K562 (cell line): ENCODE results near the gene PALM3. TPM values are rescaled to one million over a fixed set of nuclear protein-coding genes. Genes with fewer than 3 reads are reported as not detected.

Experiments used
- ATAC-seq: fragments of 200-7000 bp; cut with Tn5 transposase; 3 replicates; pipeline ENCODE4 v1.9.1; 2020; ENCODE audit warnings: moderate library complexity
- BruUV-seq: library from RNA; stranded (reverse); fragments of 400-500 nt; replicated peaks from 2 replicates; lab custom pipeline; 2021; lab: Mats Ljungman, UMichigan
- CTCF ChIA-PET: fragments of 300-600 bp; formaldehyde crosslinking; extraction: SDS; loops from one replicate; lab custom pipeline; 2021; ENCODE audit warnings: low intra/inter-chr PET ratio; lab: Yijun Ruan, JAX
- POLR2A ChIA-PET: fragments of 300-600, 350-650 bp; sonication (Branson Sonifier 250); formaldehyde crosslinking; extraction: SDS; loops from one replicate; lab custom pipeline; 2021; ENCODE audit warnings: antibody characterized with exemption, inconsistent platforms; lab: Yijun Ruan, JAX
- DNase-seq, 4 experiments: peaks; one replicate each; pipeline versions ENCODE4 v3.0.0 to v3.0.0-alpha.2; 2011 to 2018; ENCODE audit warnings: low spot score in 3 of 4, mixed read lengths in 3 of 4; ENCODE audit errors: extremely low read depth in 1 of 4
- FAIRE-seq: peaks from 2 replicates; lab custom pipeline; 2011; peaks lifted over from hg19 to GRCh38; lab: Jason Lieb, UNC
- H2AFZ ChIP-seq: 2 replicates; pipeline ENCODE4 v1.6.0; 2011; ENCODE audit warnings: low read depth, low read length, control low read depth, inconsistent platforms
- H3K27ac ChIP-seq: fragments of 200-600 bp; 3 replicates; pipeline ENCODE4 v1.8.0; 2011; ENCODE audit warnings: low read depth, mild to moderate bottlenecking, control low read depth, inconsistent platforms, low read length, moderate library complexity, mixed read lengths; ENCODE audit errors: extremely low read depth
- H3K27me3 ChIP-seq, 2 experiments: fragments of 300-600 bp in 1 of 2; 2 replicates in 1 of 2; 3 replicates in 1 of 2; pipeline versions ENCODE4 v1.6.0 to v1.8.0; 2011; ENCODE audit warnings: inconsistent platforms in 2 of 2, low read length in 2 of 2, mild to moderate bottlenecking in 1 of 2, mixed read lengths in 1 of 2, moderate library complexity in 1 of 2; ENCODE audit not compliant: control insufficient read depth in 2 of 2, insufficient read depth in 2 of 2
- H3K36me3 ChIP-seq: fragments of 300-600 bp; 3 replicates; pipeline ENCODE4 v1.8.0; 2011; ENCODE audit warnings: mild to moderate bottlenecking, low read length, inconsistent platforms; ENCODE audit not compliant: control insufficient read depth, insufficient read depth
- H3K4me1 ChIP-seq, 2 experiments: fragments of 200-600 bp in 1 of 2; replicated peaks in 1 of 2; 2 replicates in 1 of 2; 3 replicates in 1 of 2; pipeline versions ENCODE4 v1.5.1 to v1.8.0; 2011; ENCODE audit warnings: inconsistent platforms in 2 of 2, low read length in 2 of 2, mild to moderate bottlenecking in 1 of 2, mixed read lengths in 1 of 2, moderate library complexity in 1 of 2; ENCODE audit not compliant: control insufficient read depth in 2 of 2, insufficient read depth in 2 of 2
- H3K4me2 ChIP-seq: 2 replicates; pipeline ENCODE4 v1.6.1; 2011; ENCODE audit warnings: low read length, control low read depth, inconsistent platforms, mixed read lengths; ENCODE audit not compliant: insufficient read depth
- H3K4me3 ChIP-seq: fragments of 200-600 bp; sonication (generic), shearing (Covaris generic); 2 replicates; pipeline ENCODE4 v1.5.1; 2016; ENCODE audit warnings: control low read depth, inconsistent platforms
- H3K79me2 ChIP-seq: fragments of 200-600 bp; 3 replicates; pipeline ENCODE4 v1.8.0; 2011; ENCODE audit warnings: low read length, inconsistent platforms; ENCODE audit not compliant: control insufficient read depth, insufficient read depth
- H3K9ac ChIP-seq, 2 experiments: 2 replicates each; pipeline versions ENCODE4 v1.6.0 to v1.6.1; 2011; ENCODE audit warnings: low read depth in 2 of 2, low read length in 2 of 2, control low read depth in 1 of 2, inconsistent platforms in 1 of 2, mild to moderate bottlenecking in 1 of 2, mixed read lengths in 1 of 2; ENCODE audit not compliant: insufficient read depth in 1 of 2
- H3K9me1 ChIP-seq: one replicate; pipeline ENCODE4 v1.6.0; 2011; ENCODE audit warnings: inconsistent platforms, mild to moderate bottlenecking, low read length, moderate library complexity; ENCODE audit not compliant: control insufficient read depth, insufficient read depth
- H3K9me3 ChIP-seq: replicated peaks from 2 replicates; pipeline ENCODE4 v1.5.1; 2011; ENCODE audit warnings: low read depth, low read length, inconsistent platforms; ENCODE audit not compliant: control insufficient read depth, insufficient read depth
- H4K20me1 ChIP-seq: replicated peaks from 2 replicates; pipeline ENCODE4 v1.6.1; 2011; ENCODE audit warnings: low read length, inconsistent platforms, mixed read lengths; ENCODE audit not compliant: control insufficient read depth, insufficient read depth
- ATF1 ChIP-seq, 2 experiments: fragments of 450-650 bp in 1 of 2; IDR thresholded peaks; 2 replicates each; pipeline ENCODE4 v1.6.1; 2016; ENCODE audit warnings: missing compliant biosample characterization in 1 of 2, missing genetic modification characterization in 1 of 2
- CHD4 ChIP-seq: fragments of 200-600 bp; sonication (generic); IDR thresholded peaks from 3 replicates; pipeline ENCODE4 v1.6.1; 2012; ENCODE audit warnings: low read depth, mild to moderate bottlenecking, mixed read lengths, low read length, inconsistent platforms; ENCODE audit not compliant: insufficient read depth, insufficient replicate concordance, poor library complexity, severe bottlenecking
- HES1 ChIP-seq: fragments of 450-650 bp; IDR thresholded peaks from 2 replicates; pipeline ENCODE4 v1.6.1; 2016; ENCODE audit warnings: low read depth, mild to moderate bottlenecking, moderate library complexity
- NFXL1 ChIP-seq: fragments of 450-650 bp; formaldehyde crosslinking; IDR thresholded peaks from 2 replicates; pipeline ENCODE4 v1.4.0; 2021; ENCODE audit warnings: mild to moderate bottlenecking
- PHF20 ChIP-seq: fragments of 450-650 bp; IDR thresholded peaks from 2 replicates; pipeline ENCODE4 v1.6.1; 2018; ENCODE audit not compliant: partially characterized antibody
- RAD21 ChIP-seq, 2 experiments: fragments of 250-450 bp in 1 of 2; fragments of 450-650 bp in 1 of 2; sonication (Bioruptor Pico) in 1 of 2; formaldehyde crosslinking in 1 of 2; IDR thresholded peaks in 1 of 2; conservative IDR thresholded peaks in 1 of 2; 2 replicates each; pipeline versions ENCODE4 v1.4.0 to v1.8.0; 2020 to 2022; ENCODE audit warnings: mild to moderate bottlenecking in 2 of 2, moderate library complexity in 1 of 2
- TCF7L2 ChIP-seq: fragments of 150-350 bp; IDR thresholded peaks from 2 replicates; pipeline ENCODE4 v1.6.1; 2016; ENCODE audit warnings: low read depth, mild to moderate bottlenecking, low read length, moderate library complexity
- YBX1 ChIP-seq: fragments of 450-650 bp; IDR thresholded peaks from 2 replicates; pipeline ENCODE4 v1.7.1; 2016; ENCODE audit warnings: mild to moderate bottlenecking
- ZFX ChIP-seq: sonication (generic); formaldehyde crosslinking; IDR thresholded peaks from 2 replicates; pipeline ENCODE4 v1.8.0; 2022; ENCODE audit warnings: mild to moderate bottlenecking, missing genetic modification reagents, moderate library complexity
- WGBS: fragments of 100-300 bp; shearing (Covaris generic); methylation state at CpG from one replicate; pipeline ENCODE4 v1.1.6; 2016; ENCODE audit warnings: low coverage, mixed read lengths; ENCODE audit not compliant: insufficient coverage; ENCODE audit errors: missing lambda C conversion rate; 5-methylcytosine and 5-hydroxymethylcytosine counted together
- in situ Hi-C: fragments of 300-500 bp; cut with MboI; formaldehyde crosslinking; loops from 4 replicates; pipeline ENCODE4 v1.15.0; 2018; ENCODE audit warnings: inconsistent platforms, mixed read lengths
- intact Hi-C: fragments of 100-400 bp; cut with micrococcal nuclease; formaldehyde crosslinking; loops from 2 replicates; pipeline ENCODE4 v1.14.2; 2022
- polyA plus RNA-seq, 8 experiments: library from polyadenylated mRNA; depleted of rRNA in 4 of 8; stranded (reverse) in 5 of 8; unstranded in 3 of 8; fragments of >200 nt; fragmentation: Nextera tagmentation in 2 of 8; fragmentation: Illumina TruSeq in 1 of 8; extraction: Ambion mirVana in 2 of 8; extraction: Trizol in 1 of 8; gene quantifications; 2 replicates each; pipeline versions ENCODE4 v1.2.1 to v1.2.3, GENCODE V29; 2011 to 2014; ENCODE audit warnings: inconsistent platforms in 1 of 8, missing spikeins in 1 of 8
- total RNA-seq, 7 experiments: library from RNA; depleted of rRNA in 6 of 7; stranded (reverse); fragments of >200 nt in 6 of 7; fragmentation: Illumina TruSeq in 2 of 7; extraction: Trizol in 2 of 7; gene quantifications; 2 replicates each; pipeline versions ENCODE4 v1.2.1 to v1.2.3, GENCODE V29; 2011 to 2021; ENCODE audit warnings: low replicate concordance in 1 of 7

PALM3 gene
- total and polyA plus RNA-seq, 9 of the 15 experiments (the other 6 are each of a cell fraction or from before 2014, with no cell fraction given): 0.07 to 9.3 (median 3.3) TPM

DNA sequence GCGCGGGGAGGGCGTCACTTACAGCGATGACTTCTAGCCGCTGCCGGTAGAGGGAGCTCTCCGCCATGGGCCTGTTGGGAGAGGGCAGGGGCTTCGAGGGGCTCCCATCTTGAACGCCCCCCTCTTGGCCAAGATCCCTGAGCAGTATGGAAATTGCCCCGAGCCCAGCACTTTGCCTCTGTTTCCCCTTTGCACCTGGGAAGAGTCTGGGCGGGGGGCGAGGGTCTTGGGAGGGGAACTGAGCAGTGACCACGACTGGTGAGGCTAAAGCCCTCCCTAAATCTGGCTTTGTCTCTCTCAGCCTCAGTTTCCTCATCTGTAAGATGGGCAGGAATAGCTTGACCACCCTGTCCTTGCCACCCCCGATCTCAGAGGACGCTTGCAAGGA lies 2.8 kb downstream of the PALM3 start (continued):
- TF ChIP-seq CHD4: peak; percentile 50
- peak in 1 of 2 experiments; percentile 37; a peak in 2 of 4 replicates for TF ChIP-seq RAD21 (CRISPR knock-in tag; conservative IDR thresholded peaks at IDR 0.05 in 1 of 2, IDR thresholded peaks at IDR 0.05 in 1 of 2)
- TF ChIP-seq ZFX: 0 out of 2 replicates have a peak, but pooled peaks have one; percentile 16

GRCh38 chr19:14058182-14059092 lies 3.4 kb downstream of the PALM3 start:
- H3K36me3 ChIP-seq: no peaks in the 10 kb centered on the region
- H3K27me3 ChIP-seq: no peaks in the 10 kb centered on the region
- ATAC-seq (no peak), DNase-seq (peak in 1 of 4 experiments; percentile 6), FAIRE-seq (no peak)
- ChIA-PET CTCF (interaction anchor here (0.5 to 1.4 kb wide), 2 partner anchors 178 to 448 kb away, joined by 3 read pairs; no protein-coding TSS in a partner anchor), POLR2A (interaction anchor here (0.7 to 2.4 kb wide), 5 partner anchors 18 to 173 kb away, joined by 3 to 8 read pairs (median 4); partner anchors contain the start of genes DCAF15 and IL27RA)
- H3K9me1 ChIP-seq: no peaks in the 10 kb centered on the region
- no peaks in the 10 kb centered on the region for H3K79me2 ChIP-seq
- intact Hi-C loops (no loop called here), in situ Hi-C loops (loop anchor here (25.0 kb wide), 1 partner anchor 471 kb away; no protein-coding TSS in a partner anchor)
- peak overlapping the region; percentile 63 for H3K4me2 ChIP-seq
- H3K27ac ChIP-seq: no peak overlapping the region
- no peaks in the 10 kb centered on the region for H3K9me3 ChIP-seq
- WGBS: 7% methylated on average over 17 of the region's 17 CpGs
- H2AFZ ChIP-seq: peak overlapping the region; percentile 70
- H4K20me1 ChIP-seq: no peaks in the 10 kb centered on the region
- peaks cover 36 to 68% of the 10 kb centered on the region in 2 experiments for H3K4me1 ChIP-seq
- peak overlapping the region in 1 of 2 experiments; percentile 22; a peak in 1 of 4 replicates for H3K9ac ChIP-seq
- no TSS peak for BruUV-seq
- H3K4me3 ChIP-seq: peak overlapping the region; percentile 31
- no peak for TF ChIP-seq ATF1 (CRISPR knock-in tag; IDR thresholded peaks at IDR 0.05)
- 0 out of 2 replicates have a peak, but pooled peaks have one; percentile 31 for TF ChIP-seq ATF1 (tag; IDR thresholded peaks at IDR 0.05)
- TF ChIP-seq NFXL1 (CRISPR knock-in tag): no peak
- TF ChIP-seq HES1: no peak
- peak; percentile 3 for TF ChIP-seq PHF20
- no peak for TF ChIP-seq YBX1
- TF ChIP-seq TCF7L2: no peak
